Choroid plexus epithelial cell (primary cell): ENCODE measurements around the gene C6orf47.

Experiments used
- DNase-seq: peaks from one replicate; pipeline ENCODE4 v3.0.0-alpha.2; 2010; ENCODE audit warnings: low read depth
- H3K4me3 ChIP-seq: 2 replicates; pipeline ENCODE4 v1.5.1; 2011; ENCODE audit warnings: low read depth, mild to moderate bottlenecking, control low read depth, low read length, moderate library complexity
- TF ChIP-seq, protein P1 (sequence below): conservative IDR thresholded peaks from 2 replicates; pipeline ENCODE4 v1.5.1; 2011; ENCODE audit warnings: low read depth, mild to moderate bottlenecking, control low read depth, inconsistent platforms, low read length, moderate library complexity

C6orf47 gene

DNA sequence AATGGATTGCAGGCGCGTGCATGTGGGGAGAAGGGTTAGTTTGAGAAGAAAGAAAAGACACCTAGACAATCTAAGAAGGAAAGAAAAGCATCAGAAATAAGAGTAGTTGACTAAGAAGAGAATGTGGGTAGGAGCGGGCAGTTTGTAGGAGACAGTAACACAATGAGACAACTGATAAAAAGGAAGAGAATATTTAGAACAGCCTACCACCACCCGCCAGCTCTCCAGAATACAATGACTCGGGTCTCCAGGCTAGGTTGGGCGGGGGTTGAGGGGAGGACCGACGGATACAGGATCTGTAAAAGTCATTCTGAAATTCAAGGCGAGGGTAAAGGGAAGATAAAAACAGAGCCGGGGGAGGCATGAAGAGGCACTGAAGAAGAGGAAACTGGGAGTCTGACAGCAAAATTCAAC is 41.8 kb upstream of the C6orf47 start:
- TF ChIP-seq, protein P1, sequence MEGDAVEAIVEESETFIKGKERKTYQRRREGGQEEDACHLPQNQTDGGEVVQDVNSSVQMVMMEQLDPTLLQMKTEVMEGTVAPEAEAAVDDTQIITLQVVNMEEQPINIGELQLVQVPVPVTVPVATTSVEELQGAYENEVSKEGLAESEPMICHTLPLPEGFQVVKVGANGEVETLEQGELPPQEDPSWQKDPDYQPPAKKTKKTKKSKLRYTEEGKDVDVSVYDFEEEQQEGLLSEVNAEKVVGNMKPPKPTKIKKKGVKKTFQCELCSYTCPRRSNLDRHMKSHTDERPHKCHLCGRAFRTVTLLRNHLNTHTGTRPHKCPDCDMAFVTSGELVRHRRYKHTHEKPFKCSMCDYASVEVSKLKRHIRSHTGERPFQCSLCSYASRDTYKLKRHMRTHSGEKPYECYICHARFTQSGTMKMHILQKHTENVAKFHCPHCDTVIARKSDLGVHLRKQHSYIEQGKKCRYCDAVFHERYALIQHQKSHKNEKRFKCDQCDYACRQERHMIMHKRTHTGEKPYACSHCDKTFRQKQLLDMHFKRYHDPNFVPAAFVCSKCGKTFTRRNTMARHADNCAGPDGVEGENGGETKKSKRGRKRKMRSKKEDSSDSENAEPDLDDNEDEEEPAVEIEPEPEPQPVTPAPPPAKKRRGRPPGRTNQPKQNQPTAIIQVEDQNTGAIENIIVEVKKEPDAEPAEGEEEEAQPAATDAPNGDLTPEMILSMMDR, result no peak
- H3K4me3 ChIP-seq, result peak overlapping the region; percentile 78
- no peak for DNase-seq

DNA sequence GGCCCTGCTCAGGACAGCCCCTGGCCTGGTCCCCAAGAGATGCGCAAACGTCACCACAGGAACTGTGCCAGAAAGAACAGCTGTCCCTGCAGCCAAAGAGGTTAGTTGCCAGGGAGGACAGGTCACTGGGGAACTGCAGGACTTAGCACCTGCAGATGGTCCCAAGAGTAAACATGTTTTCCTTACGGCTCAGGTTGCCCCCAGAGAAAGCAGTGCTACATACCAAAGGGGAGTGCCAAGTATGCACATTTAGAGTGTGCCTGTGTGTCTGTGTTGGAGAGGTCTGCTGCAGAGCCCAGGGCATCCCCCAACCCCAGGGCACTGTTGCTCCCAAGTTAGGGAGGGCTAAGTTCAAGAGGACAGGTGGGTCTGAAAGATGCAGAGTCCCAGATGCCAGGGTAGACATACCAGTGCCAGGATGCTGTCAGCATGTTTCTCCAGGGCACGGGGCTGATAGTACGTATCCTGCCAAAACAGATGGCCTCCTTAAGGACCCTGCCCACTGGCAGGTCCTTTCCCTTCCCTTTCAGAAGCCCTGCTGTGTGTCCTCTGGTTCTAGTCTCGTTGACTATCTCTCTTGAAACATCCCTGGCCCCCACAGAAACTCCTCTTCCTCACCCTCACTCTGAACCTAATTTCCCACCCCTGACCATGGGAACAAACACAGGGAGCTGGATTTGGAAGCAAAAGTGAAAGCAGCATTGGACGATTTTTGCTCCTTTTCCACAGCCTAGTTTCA is 41.3 kb upstream of the C6orf47 start:
- TF ChIP-seq, protein P1, result no peak
- peak; percentile 53 for DNase-seq
- peak overlapping the region; percentile 78 for H3K4me3 ChIP-seq

DNA sequence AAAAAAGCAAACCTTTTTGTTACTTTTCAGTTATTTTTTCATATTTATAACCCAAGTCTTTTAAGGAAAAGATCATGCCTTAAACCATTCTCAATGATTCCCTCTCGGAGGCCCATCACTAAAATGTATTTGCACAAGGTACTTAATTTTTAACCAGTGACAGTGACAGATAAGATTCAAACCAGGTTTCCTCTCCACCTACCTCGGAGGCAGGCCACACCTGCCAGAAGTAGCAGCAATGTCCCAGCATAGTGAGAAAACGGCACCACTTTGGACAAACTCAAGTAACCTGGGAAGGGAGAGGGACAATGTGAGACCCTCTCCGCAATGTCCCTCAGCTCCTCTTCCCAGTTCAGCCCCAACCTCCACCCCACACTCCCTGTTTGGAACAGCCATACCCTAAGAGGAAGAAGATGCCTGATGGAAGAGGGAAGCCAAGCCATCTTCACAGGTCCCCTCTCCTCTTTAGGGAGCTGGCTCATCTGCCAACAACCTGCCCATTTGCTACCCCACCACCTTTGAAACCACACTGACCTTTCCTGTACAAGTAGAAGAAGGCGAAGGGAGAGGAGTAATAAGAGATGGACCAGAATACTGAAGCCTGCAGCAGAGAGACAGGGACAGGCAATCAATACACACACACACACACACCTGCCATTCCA is 40.3 kb upstream of the C6orf47 start:
- no peak overlapping the region for H3K4me3 ChIP-seq
- TF ChIP-seq, protein P1, result no peak
- no peak for DNase-seq

DNA sequence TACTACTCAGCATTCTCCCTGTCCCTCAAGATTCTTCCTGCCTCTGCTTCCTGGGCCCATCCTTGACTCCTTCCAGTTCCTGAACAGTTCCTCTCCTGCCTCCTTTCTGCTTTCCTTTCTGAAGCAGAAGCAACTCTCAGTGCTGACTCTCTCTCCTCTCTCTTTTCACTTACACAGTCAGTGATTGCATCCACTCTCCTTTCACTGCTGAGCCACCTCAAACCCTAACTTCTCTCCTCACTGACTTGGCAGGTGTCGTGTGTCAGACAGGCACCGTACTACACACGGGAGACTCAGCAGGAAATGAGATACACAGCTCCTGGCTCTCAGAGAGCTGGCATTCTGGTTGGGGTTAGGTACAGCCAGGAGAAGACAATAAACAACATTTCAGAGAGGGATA is 37.0 kb upstream of the C6orf47 start:
- no peak overlapping the region for H3K4me3 ChIP-seq
- DNase-seq, result peak; percentile 16
- TF ChIP-seq, protein P1, result no peak

DNA sequence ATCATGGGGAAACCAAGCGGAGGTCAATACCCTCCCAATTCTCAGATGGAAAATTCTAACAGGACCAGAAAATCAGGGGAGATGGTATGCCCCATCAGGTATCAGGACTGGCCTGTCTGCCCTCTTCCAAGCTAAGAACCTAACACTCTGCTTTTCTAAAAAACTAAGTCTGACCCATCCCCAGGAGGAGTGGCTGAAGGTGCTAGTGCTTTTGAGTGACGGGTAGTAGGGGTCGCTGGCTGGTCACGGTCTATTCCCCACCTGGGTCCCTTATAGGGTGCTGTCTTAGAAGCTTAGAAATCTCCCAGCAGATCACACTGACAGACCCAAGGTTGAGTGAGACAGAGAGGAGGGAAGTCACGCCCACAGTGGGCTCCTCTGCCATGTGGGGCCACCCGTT is 33.0 kb upstream of the C6orf47 start:
- no peak overlapping the region for H3K4me3 ChIP-seq
- no peak for DNase-seq
- TF ChIP-seq, protein P1, result no peak

DNA sequence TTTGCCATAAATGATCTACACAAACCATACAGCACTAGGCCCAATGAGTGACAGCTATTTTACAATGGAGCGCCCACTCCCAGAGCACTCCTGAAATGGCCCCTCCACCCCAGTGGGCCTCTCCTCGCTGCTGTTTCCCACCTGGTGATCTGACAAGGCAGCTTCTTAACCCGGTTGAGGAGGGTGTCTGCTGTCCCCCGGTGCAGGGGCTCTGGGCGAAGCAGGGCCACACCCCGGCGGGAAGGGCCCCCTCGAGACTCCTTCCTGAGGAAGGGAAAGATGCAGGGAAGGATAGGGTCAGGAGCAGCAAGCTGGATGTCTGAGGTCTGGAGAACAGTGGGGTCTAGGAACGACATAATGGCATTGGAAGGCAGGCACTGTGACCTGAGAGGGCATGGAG is 32.3 kb upstream of the C6orf47 start:
- TF ChIP-seq, protein P1, result no peak
- no peak for DNase-seq
- H3K4me3 ChIP-seq, result no peak overlapping the region

DNA sequence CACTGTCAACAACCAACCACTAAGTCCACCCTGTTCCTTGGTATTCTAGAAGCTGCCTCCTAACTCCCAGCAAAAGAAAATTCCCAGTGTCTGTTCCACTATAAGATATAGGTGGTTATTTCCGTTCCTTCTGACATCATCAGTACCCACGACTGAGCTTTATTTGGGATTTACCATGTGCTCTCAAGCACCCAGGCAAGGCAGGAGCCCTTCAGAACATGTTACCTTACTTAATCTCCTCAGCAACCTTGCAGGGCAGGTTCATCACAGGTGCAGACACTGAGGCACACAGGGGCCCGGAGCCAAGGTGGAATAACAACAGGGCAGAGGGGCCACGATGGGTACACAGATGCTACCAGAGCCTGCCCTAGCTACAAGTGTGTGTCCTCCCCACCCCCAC is 31.8 kb upstream of the C6orf47 start:
- no peak overlapping the region for H3K4me3 ChIP-seq
- TF ChIP-seq, protein P1, result no peak
- no peak for DNase-seq
